ENCODE data around the gene ATP8A2. TPM values are rescaled to one million over a fixed set of nuclear protein-coding genes. Genes with fewer than 3 reads are reported as not detected.

The ATP8A2 gene
- total RNA-seq, 1 donor from 2014 or later = 4.2 TPM

DNA sequence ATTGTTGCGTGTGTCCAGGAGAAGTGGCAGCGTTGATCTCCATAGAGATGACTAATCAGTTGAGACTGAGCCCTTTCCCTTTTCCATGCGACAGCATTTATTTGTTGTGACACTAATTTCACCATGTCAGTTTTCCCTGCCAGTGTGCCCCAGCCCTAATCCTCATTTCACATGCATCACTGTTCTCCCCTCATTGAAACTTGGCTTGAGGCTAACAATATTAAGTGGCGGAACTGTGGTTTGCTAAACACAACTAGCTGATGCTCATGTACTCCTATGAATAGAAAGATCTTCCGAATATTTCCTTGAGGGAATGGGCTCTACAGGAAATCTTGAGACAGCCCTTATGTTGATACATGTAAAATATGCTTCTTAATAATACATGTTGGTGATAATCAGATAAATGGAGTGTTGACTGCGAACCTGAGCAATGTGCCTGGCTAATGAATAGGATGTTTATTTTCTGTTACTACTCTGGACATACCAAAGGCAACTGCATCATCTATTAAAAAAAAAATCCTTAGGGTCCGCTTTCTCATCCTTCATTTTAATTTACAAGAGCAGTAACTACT is 258.6 kb downstream of the ATP8A2 start:
- Histone ChIP-seq H2AFZ (replicated peaks) (no peak overlapping the region), H3K36me3 (no peaks in the 10 kb centered on the region), H3K27me3 (no peaks in the 10 kb centered on the region), H3K4me2 (peak overlapping the region; percentile 61), H3K79me2 (ENCODE audit: low read depth) (no peaks in the 10 kb centered on the region), H3K4me1 (peaks cover 59% of the 10 kb centered on the region), H3K9me3 (ENCODE audit: low read depth) (no peaks in the 10 kb centered on the region), H3F3A (ENCODE audit: low read depth) (peaks cover 41% of the 10 kb centered on the region), H4K20me1 (ENCODE audit: low read depth) (no peaks in the 10 kb centered on the region), H3K9ac (no peak overlapping the region), H3K4me3 (no peak overlapping the region), H3K27ac (peak overlapping the region; percentile 2)
- Mint-ChIP-seq H3K4me1 (peaks cover 51% of the 10 kb centered on the region), H3K27me3 (ENCODE audit: insufficient read depth, low read depth) (no peaks in the 10 kb centered on the region), H3K9me3 (peaks cover 4% of the 10 kb centered on the region), H3K4me3 (peak overlapping the region; percentile 1), H3K36me3 (no peaks in the 10 kb centered on the region), H3K27ac (no peak overlapping the region)
- DNase-seq (ENCODE audit: low spot score) = peak; percentile 18
- TF ChIP-seq EZH2phosphoT487 (IDR thresholded peaks at IDR 0.05) = no peak
- TF ChIP-seq, protein P1, sequence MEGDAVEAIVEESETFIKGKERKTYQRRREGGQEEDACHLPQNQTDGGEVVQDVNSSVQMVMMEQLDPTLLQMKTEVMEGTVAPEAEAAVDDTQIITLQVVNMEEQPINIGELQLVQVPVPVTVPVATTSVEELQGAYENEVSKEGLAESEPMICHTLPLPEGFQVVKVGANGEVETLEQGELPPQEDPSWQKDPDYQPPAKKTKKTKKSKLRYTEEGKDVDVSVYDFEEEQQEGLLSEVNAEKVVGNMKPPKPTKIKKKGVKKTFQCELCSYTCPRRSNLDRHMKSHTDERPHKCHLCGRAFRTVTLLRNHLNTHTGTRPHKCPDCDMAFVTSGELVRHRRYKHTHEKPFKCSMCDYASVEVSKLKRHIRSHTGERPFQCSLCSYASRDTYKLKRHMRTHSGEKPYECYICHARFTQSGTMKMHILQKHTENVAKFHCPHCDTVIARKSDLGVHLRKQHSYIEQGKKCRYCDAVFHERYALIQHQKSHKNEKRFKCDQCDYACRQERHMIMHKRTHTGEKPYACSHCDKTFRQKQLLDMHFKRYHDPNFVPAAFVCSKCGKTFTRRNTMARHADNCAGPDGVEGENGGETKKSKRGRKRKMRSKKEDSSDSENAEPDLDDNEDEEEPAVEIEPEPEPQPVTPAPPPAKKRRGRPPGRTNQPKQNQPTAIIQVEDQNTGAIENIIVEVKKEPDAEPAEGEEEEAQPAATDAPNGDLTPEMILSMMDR (IDR thresholded peaks at IDR 0.05) = no peak

DNA sequence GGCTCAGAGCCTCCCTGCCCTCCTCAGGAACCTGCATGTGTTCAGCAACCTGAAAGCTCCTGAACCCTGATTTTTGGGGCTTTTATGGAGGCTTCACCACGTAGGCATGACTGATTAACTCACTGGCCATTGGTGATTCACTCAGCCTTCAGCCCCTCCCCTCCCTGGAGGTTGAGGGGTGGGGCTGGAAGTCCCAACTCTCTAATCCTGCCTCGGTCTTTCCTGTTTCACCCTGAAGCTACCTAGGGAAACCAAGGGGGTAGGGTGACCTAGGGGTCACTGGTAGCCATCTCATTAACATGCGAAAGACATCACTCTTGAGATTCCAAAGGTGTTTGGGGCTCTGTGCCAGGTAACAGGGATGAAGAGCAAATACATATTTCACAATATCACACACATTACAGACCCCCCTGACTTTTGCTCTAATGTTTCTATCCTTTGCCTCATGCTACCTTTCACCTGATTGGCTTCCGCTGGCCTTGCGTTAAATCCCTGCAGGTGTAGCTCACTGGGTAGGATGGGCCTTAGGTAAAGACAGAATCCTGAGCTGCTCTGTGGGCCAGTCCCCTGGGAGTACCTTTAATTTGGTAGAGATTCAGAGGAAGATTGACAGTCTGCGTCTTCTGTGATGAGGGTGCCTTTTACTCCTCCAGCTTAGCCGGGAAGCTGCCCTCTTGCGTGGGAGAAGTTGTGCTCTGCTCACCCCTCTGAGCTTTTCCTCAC is 260.6 kb downstream of the ATP8A2 start:
- Histone ChIP-seq H3K79me2 (ENCODE audit: low read depth) (no peaks in the 10 kb centered on the region), H3K9me3 (ENCODE audit: low read depth) (no peaks in the 10 kb centered on the region), H2AFZ (replicated peaks) (peak overlapping the region; percentile 37), H3K4me3 (no peak overlapping the region), H3K9ac (no peak overlapping the region), H3F3A (ENCODE audit: low read depth) (peaks cover 41% of the 10 kb centered on the region), H4K20me1 (ENCODE audit: low read depth) (no peaks in the 10 kb centered on the region), H3K27me3 (no peaks in the 10 kb centered on the region), H3K36me3 (no peaks in the 10 kb centered on the region), H3K4me2 (peak overlapping the region; percentile 14), H3K27ac (peak overlapping the region; percentile 67), H3K4me1 (peaks cover 62% of the 10 kb centered on the region)
- no peaks in the 10 kb centered on the region for H3K9me3 Mint-ChIP-seq
- H3K27ac Mint-ChIP-seq = no peak overlapping the region
- H3K27me3 Mint-ChIP-seq (ENCODE audit: insufficient read depth, low read depth) = no peaks in the 10 kb centered on the region
- peak; percentile 16 for DNase-seq (ENCODE audit: low spot score)
- H3K4me3 Mint-ChIP-seq = no peak overlapping the region
- no peaks in the 10 kb centered on the region for H3K36me3 Mint-ChIP-seq
- TF ChIP-seq EZH2phosphoT487 (IDR thresholded peaks at IDR 0.05) (no peak), EZH2 (IDR thresholded peaks at IDR 0.05) (no peak)
- TF ChIP-seq, protein P1 (IDR thresholded peaks at IDR 0.05) = no peak
- peaks cover 55% of the 10 kb centered on the region for H3K4me1 Mint-ChIP-seq

DNA sequence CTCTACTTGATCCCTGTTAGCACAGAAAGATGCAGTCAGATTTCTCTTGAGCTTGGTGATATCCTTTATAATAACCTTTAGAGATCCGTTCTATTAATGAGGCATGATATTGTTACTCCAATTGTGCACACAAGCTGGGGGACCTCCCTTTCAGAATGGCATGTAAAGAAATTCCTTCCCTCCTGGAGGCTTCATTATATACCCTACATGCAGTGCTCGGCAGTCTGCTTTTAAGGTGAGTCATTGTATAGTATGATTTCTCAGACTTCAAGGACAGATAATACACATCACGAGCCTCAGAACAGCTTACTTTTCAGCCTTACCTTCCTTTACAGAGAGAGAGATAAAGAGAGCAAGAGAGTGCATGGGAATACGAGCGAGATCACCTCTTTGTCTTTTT is 261.3 kb downstream of the ATP8A2 start:
- Histone ChIP-seq H3K27ac (peak overlapping the region; percentile 67), H3K9ac (no peak overlapping the region), H3K4me2 (peak overlapping the region; percentile 14), H3K79me2 (ENCODE audit: low read depth) (no peaks in the 10 kb centered on the region), H3K27me3 (no peaks in the 10 kb centered on the region), H3K9me3 (ENCODE audit: low read depth) (no peaks in the 10 kb centered on the region), H3K36me3 (no peaks in the 10 kb centered on the region), H3F3A (ENCODE audit: low read depth) (peaks cover 41% of the 10 kb centered on the region), H2AFZ (replicated peaks) (no peak overlapping the region), H4K20me1 (ENCODE audit: low read depth) (no peaks in the 10 kb centered on the region), H3K4me3 (no peak overlapping the region), H3K4me1 (peaks cover 62% of the 10 kb centered on the region)
- TF ChIP-seq EZH2phosphoT487 (IDR thresholded peaks at IDR 0.05) = no peak
- no peak for TF ChIP-seq EZH2 (IDR thresholded peaks at IDR 0.05)
- TF ChIP-seq, protein P1 (IDR thresholded peaks at IDR 0.05) = no peak
- peaks cover under 1% of the 10 kb centered on the region for H3K9me3 Mint-ChIP-seq
- no peak overlapping the region for H3K27ac Mint-ChIP-seq
- H3K36me3 Mint-ChIP-seq = no peaks in the 10 kb centered on the region
- peaks cover 55% of the 10 kb centered on the region for H3K4me1 Mint-ChIP-seq
- H3K4me3 Mint-ChIP-seq = no peak overlapping the region
- DNase-seq (ENCODE audit: low spot score) = peak; percentile 38
- H3K27me3 Mint-ChIP-seq (ENCODE audit: insufficient read depth, low read depth) = no peaks in the 10 kb centered on the region

All from neural progenitor cell (in vitro differentiated cells).